Loucy (cell line): ENCODE data around the gene DISP1.

ENCODE experiments used
- H2AFZ ChIP-seq: fragments of 200-600 bp; sonication (generic); 2 replicates; pipeline ENCODE4 v1.6.0; 2016; ENCODE audit warnings: antibody characterized with exemption, mild to moderate bottlenecking, low read length, moderate library complexity
- H3F3A ChIP-seq: fragments of 200-600 bp; 2 replicates; pipeline ENCODE4 v1.6.0; 2016; ENCODE audit warnings: antibody characterized with exemption, low read depth, mild to moderate bottlenecking
- H3K27me3 ChIP-seq: fragments of 200-600 bp; sonication (generic); 2 replicates; pipeline ENCODE4 v1.6.1; 2014; ENCODE audit warnings: low read length, mild to moderate bottlenecking; ENCODE audit not compliant: insufficient read depth, poor library complexity, severe bottlenecking
- H3K36me3 ChIP-seq: fragments of 200-600 bp; sonication (generic); 2 replicates; pipeline ENCODE4 v1.6.1; 2016; ENCODE audit warnings: low read length; ENCODE audit not compliant: insufficient read depth
- H3K4me1 ChIP-seq: fragments of 200-600 bp; sonication (generic); 2 replicates; pipeline ENCODE4 v1.5.1; 2014; ENCODE audit warnings: low read length, mild to moderate bottlenecking; ENCODE audit not compliant: insufficient read depth, poor library complexity, severe bottlenecking
- H3K4me2 ChIP-seq: fragments of 200-600 bp; sonication (generic); 2 replicates; pipeline ENCODE4 v1.6.0; 2014; ENCODE audit warnings: antibody characterized with exemption, low read length, low read depth, mild to moderate bottlenecking; ENCODE audit not compliant: poor library complexity, severe bottlenecking
- H3K4me3 ChIP-seq: fragments of 200-600 bp; sonication (generic); 2 replicates; pipeline ENCODE4 v1.5.1; 2014; ENCODE audit warnings: low read length, mild to moderate bottlenecking, mixed read lengths; ENCODE audit not compliant: poor library complexity, severe bottlenecking
- H3K79me2 ChIP-seq: fragments of 200-600 bp; sonication (generic); 2 replicates; pipeline ENCODE4 v1.6.1; 2014; ENCODE audit warnings: low read length; ENCODE audit not compliant: insufficient read depth
- H3K9ac ChIP-seq: fragments of 200-600 bp; sonication (generic); 2 replicates; pipeline ENCODE4 v1.6.0; 2014; ENCODE audit warnings: mild to moderate bottlenecking, low read depth, low read length, moderate library complexity; ENCODE audit not compliant: poor library complexity, severe bottlenecking
- H3K9me2 ChIP-seq: fragments of 200-600 bp; sonication (generic); replicated peaks from 2 replicates; pipeline ENCODE4 v1.6.1; 2016; ENCODE audit warnings: low read depth, low read length, mixed read lengths
- H3K9me3 ChIP-seq: fragments of 200-600 bp; sonication (generic); 2 replicates; pipeline ENCODE4 v1.6.1; 2014; ENCODE audit warnings: mild to moderate bottlenecking, antibody characterized with exemption, low read length, low read depth; ENCODE audit not compliant: insufficient read depth
- H4K20me1 ChIP-seq: fragments of 200-600 bp; sonication (generic); 2 replicates; pipeline ENCODE4 v1.6.0; 2014; ENCODE audit warnings: antibody characterized with exemption, low read length, mild to moderate bottlenecking; ENCODE audit not compliant: insufficient read depth, poor library complexity, severe bottlenecking
- EZH2phosphoT487 ChIP-seq: fragments of 200-600 bp; IDR thresholded peaks from 2 replicates; pipeline ENCODE4 v1.6.1; 2018; ENCODE audit warnings: antibody characterized with exemption, mild to moderate bottlenecking, moderate library complexity, borderline replicate concordance
- TF ChIP-seq, protein P1 (sequence below): fragments of 200-600 bp; sonication (generic); conservative IDR thresholded peaks from 2 replicates; pipeline ENCODE4 v1.5.1; 2014; ENCODE audit warnings: mild to moderate bottlenecking, antibody characterized with exemption, low read length

DISP1 gene

DNA sequence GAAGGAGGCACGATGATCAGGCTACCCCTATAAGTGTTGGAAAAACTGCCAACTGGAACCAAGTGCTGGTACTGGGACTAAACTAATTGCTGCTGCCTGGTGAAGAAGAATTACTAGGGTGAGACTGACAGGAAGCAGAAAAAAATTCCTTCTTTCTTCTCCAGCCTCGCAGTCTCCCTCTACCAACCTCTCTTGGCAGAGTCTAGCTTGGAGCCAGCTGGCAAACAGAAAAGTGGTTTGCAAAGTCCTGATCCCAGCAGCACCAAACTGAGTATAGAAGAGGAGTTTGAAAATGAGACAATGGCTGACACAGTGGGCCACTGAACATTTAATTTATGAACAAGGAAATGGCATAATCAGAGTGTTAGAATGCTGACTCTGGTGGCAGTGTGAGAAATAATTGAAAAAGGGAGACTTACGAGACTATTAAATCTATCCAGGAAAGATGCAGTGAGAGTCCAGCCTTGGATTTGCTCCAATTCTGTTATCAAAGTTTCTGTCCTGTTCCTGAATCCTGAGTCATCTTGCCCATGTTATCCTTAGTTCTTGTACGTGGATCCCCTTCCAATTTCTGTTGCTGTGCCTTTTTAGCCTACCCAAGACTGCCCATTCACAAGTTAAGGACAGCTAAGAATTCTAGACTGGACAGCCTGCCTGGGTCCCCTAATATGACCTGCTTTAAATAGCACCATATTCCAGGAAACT lies 23.7 kb upstream of the DISP1 start:
- Histone ChIP-seq H3K79me2 (no peaks in the 10 kb centered on the region), H3K4me1 (no peaks in the 10 kb centered on the region), H3F3A (no peaks in the 10 kb centered on the region), H3K4me2 (no peak overlapping the region), H3K9me2 (no peaks in the 10 kb centered on the region), H3K27me3 (no peaks in the 10 kb centered on the region), H2AFZ (peak overlapping the region; percentile 31; the same call in 1 of the 2 replicates), H3K9ac (no peak overlapping the region), H4K20me1 (no peaks in the 10 kb centered on the region), H3K4me3 (no peak overlapping the region), H3K9me3 (no peaks in the 10 kb centered on the region), H3K36me3 (no peaks in the 10 kb centered on the region)
- TF ChIP-seq, protein P1, sequence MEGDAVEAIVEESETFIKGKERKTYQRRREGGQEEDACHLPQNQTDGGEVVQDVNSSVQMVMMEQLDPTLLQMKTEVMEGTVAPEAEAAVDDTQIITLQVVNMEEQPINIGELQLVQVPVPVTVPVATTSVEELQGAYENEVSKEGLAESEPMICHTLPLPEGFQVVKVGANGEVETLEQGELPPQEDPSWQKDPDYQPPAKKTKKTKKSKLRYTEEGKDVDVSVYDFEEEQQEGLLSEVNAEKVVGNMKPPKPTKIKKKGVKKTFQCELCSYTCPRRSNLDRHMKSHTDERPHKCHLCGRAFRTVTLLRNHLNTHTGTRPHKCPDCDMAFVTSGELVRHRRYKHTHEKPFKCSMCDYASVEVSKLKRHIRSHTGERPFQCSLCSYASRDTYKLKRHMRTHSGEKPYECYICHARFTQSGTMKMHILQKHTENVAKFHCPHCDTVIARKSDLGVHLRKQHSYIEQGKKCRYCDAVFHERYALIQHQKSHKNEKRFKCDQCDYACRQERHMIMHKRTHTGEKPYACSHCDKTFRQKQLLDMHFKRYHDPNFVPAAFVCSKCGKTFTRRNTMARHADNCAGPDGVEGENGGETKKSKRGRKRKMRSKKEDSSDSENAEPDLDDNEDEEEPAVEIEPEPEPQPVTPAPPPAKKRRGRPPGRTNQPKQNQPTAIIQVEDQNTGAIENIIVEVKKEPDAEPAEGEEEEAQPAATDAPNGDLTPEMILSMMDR: no peak
- TF ChIP-seq EZH2phosphoT487: no peak

DNA sequence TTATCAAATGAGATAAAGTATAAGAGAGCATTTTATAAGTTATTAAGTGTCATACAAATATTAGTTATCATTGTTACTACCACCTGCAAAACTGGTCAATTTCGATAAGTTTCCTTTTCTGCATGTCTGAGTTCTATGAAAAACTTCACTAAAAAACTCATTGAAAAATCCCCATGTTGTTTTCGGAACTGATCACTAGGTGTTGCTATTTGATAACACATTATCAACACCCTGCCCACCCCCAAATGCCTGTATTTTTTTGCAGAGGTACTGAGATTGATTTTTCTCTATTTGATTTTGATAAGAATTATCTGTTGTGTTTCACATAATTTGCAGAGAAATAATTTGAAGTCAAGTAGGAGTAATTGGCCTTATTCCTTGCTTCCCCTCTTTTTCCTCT lies 22.1 kb upstream of the DISP1 start:
- Histone ChIP-seq H3K9ac (no peak overlapping the region), H3K4me3 (no peak overlapping the region), H3K36me3 (no peaks in the 10 kb centered on the region), H3K9me3 (no peaks in the 10 kb centered on the region), H3K4me2 (no peak overlapping the region), H4K20me1 (no peaks in the 10 kb centered on the region), H3K4me1 (no peaks in the 10 kb centered on the region), H3F3A (no peaks in the 10 kb centered on the region), H2AFZ (0 out of 2 replicates have a peak overlapping the region, but pooled peaks have one; percentile 9), H3K9me2 (no peaks in the 10 kb centered on the region), H3K27me3 (no peaks in the 10 kb centered on the region), H3K79me2 (no peaks in the 10 kb centered on the region)
- TF ChIP-seq EZH2phosphoT487: no peak
- TF ChIP-seq, protein P1: peak; percentile 79

DNA sequence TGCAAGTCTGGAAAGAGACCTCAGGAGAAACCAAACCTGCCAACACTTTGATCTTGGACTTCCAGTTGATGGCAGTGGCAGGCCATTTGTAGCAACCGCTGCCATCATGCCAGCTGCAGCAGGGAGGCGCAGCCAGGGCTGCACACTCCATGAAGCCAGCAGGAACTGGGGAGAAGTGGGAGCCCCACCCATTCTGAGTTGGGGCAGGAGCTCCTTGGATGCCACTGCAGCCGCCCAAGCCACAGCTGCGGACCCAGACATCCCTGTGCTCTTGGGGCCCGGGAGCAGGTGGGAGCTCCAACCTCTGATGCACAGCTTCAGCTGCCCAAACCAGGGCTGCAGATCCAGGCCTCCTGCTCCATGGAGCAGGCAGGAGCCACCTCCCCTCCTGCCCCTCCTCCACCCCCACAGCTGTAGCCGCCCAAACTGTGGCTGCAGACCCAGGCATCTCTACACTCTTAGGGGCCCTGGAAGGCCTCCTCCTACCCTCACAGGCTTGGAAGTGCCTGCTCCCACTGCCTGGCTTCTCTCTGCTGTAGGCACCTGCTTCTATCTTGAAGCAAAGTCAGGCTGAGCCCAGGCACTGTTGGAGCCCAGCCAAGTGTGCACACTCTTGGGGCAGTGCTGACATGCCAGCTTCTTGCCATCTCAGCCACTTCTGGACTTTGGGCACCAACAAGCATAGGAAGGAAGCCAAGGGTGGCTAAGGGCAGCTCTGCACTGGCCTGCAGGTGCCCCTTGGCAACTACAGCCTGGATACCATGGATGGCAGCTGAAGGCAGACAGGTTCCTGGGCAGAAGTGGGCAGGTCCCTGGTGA lies 20.0 kb upstream of the DISP1 start:
- no peak for TF ChIP-seq EZH2phosphoT487
- TF ChIP-seq, protein P1: peak; percentile 48
- Histone ChIP-seq H3K9ac (no peak overlapping the region), H3K4me2 (no peak overlapping the region), H3K4me1 (no peaks in the 10 kb centered on the region), H3K9me2 (no peaks in the 10 kb centered on the region), H3K4me3 (no peak overlapping the region), H4K20me1 (no peaks in the 10 kb centered on the region), H2AFZ (no peak overlapping the region), H3K9me3 (no peaks in the 10 kb centered on the region), H3K27me3 (no peaks in the 10 kb centered on the region), H3K79me2 (no peaks in the 10 kb centered on the region), H3K36me3 (no peaks in the 10 kb centered on the region), H3F3A (no peaks in the 10 kb centered on the region)
